GM19043 (cell line): ENCODE data around the gene MANEA.
"Not testable (repeated sequence)": the region's sequence is repeated elsewhere in the genome, so short reads cannot be mapped to it uniquely, and the experiment has no call there.

Experiments
- ATAC-seq: cut with Tn5 transposase; IDR thresholded peaks from one replicate; pipeline ENCODE4 v1.9.1; 2021; ENCODE audit warnings: low read depth; ENCODE audit not compliant: unreplicated experiment

MANEA gene

DNA sequence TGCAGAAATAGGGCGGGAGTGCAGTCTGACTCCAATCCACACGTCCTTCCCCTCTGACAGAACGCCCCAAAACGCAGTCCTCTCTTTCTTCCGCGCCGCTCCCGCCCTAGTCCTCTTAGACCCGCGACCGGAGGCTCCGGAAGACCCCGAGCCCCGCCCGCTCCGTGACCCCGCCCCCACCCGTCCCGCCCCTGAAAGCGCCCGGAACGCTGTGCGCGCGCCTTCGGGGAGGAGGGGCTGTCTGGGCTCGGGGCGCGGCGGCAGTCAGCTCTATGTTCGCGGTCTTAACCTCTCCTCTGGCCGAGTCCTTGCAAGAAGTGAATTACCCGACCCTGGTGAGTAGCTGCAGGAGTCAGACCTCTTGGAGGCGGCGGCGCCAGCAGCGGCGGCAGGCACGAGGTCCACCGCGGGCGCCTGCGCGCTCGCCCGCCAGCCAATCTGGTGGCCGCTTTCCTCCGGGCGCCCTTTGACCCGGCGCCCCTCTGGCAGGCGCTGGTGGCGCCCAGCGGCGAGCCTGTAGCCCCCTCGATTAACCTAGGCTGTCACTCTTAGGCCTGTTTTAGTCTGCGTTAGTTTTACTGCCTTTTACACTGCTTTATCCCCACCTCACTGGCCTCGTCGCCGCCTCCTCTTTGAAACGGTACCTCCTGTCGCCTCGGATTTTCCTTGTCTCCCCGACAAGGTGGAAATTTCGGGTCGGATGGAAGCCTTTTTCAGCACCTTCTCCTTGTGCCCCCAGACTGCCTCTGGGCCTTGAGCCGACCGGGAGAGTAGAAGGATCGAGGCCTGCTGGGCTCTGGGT, at the start of gene MANEA:
Gene MANEA, plus strand, starts transcription at position 232 of the 802 bp plus-strand sequence. CDS start 8,905 bp downstream, outside the sequence.
- ATAC-seq: peak; percentile 61

- no peak for ATAC-seq
Measured at GRCh38 chr6:95529762-95530161, 47.6 kb upstream of the MANEA start.

DNA sequence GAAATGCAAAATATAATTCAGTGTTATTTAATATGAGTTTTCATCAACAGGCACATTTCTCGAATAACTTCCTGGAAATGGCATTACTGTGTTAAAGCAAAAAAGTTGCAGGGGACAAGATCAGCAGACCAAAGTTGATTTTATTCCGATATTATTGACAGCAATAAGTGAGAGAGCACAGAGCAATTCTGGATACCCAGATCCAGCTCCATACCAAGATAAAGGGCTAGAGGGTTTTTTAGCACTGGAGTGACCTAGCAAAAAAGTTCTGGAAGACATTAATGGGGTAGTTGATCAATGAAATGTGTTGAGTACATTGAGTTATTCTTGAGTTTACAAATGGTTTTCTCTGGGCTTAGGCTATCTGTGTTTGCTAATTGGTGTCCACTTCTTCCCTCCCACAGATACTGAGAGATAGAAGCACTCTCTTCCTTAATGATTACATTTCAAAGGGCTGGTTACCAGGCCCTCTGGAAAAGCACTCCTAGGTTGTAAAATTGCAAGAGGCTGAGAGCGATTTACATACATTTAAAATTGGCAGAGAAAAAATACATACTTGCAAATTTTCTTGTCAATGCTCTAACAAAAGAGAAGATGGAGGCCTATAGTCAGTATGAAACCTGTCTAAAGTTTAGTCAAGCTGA, 47.0 kb upstream of the MANEA start:
- no peak for ATAC-seq

GRCh38 chr6:95543798-95544197, 33.5 kb upstream of the MANEA start:
- ATAC-seq: no peak

- ATAC-seq: no peak
Measured at GRCh38 chr6:95544517-95545225, 32.7 kb upstream of the MANEA start.

- ATAC-seq: no peak
Measured at GRCh38 chr6:95545226-95545625, 32.1 kb upstream of the MANEA start.

DNA sequence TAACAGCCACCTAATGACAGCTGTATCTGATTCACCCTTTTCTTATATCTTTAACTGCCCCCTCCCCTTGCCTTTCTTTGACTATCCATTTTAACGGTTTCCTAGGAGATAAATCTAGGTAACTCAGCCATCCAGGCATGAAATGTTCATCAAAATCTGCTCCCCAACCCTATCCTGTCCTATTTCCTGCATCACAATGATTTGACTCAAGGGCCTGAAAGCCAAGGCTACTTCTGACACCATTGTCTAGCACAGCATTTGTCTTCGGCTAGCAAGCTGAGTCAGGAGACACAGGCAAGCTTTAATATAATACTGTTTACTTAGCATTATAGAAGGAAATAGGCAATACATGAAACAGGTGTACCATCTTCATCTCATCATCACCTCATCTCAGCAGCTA, 31.6 kb upstream of the MANEA start:
- no peak for ATAC-seq

DNA sequence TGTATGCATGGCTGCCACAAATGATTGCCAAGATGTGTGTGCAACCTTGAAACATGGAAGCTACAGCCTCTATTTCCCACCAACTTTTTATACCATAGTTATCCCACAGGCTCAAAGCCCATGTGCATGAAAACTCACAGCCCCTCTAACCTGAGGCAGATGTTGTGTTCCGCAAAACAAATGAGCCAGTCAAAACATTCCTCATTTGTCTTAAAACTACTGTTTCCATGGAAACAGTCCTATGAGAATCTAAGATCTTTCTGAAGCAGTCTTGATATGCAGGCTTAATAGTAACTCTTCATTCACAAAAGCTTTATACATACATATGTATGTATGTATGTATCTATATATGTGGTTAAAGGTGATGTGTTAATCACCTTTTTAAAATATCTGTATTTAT, 31.2 kb upstream of the MANEA start:
- no peak for ATAC-seq

- no peak for ATAC-seq
Measured at GRCh38 chr6:95547043-95547442, 30.3 kb upstream of the MANEA start.

DNA sequence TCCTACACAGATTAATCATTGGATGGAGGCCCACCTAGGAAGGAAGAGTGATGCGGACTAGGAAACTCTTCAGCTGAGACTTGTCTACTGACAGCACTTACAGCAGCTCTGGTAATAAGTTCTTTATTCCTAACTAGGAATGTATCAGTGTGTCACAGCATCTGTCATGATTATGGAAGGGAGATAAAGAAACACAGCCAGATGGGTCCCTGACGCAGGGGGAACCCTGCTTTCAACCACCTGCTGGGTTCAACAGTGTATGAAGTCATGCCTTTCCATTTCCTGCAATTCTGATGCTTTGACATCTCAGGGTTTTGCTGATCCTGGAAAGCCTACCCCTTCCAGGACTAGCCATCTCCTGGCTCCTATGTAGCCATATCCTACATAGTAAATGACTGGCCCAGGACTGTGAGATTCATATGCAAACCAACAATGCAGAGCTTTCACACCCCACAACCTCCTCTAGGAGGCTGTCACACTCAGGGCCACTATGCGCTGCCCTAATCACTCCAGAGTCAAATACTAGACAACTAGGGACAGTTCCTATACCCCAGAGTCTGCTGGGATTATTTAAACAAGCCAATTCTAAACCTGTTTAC, 29.0 kb upstream of the MANEA start:
- no peak for ATAC-seq

GRCh38 chr6:95551678-95552324, 25.5 kb upstream of the MANEA start:
- no peak for ATAC-seq

DNA sequence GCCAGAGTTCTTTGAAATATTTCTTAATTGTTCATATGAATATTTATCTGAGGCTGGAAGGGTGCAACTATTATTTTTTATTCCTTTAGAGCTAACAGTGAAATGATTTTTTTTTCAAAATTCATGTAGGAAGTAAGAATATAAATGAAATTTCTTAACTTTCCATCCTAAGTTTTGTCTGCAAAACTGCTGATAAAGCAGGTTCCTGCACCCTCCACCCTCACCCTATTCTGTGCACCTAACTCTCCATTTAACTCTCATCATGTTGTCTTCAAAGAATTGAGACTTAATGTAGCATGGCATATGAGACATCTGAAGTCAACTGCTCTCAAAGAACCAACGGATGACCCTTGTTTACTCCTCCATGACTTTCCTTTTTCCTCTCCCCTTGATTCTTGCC, 23.5 kb upstream of the MANEA start:
- no peak for ATAC-seq

- not testable (repeated sequence) for ATAC-seq
Measured at GRCh38 chr6:95560956-95561355, 16.4 kb upstream of the MANEA start.

DNA sequence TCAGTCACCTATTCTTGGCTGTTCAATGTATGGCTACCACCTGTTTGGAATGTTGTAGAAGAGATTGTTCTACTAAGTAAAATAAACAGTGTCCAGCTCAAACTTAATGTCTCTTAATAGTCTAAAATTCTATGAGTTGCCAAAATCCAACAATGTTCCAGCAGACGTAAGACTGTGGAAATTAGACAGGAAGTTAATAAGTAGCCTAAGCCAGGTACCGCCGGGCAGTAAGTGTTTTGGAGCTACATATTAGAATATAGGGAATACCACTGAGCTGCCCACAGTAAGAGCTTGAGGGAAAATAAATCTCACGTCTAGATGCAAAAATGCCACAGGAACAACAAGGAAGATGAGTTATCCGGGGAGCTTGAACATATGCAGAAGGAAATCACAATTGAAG, 7.8 kb upstream of the MANEA start:
- no peak for ATAC-seq

- ATAC-seq: no peak
Measured at GRCh38 chr6:95572098-95572497, 5.2 kb upstream of the MANEA start.

DNA sequence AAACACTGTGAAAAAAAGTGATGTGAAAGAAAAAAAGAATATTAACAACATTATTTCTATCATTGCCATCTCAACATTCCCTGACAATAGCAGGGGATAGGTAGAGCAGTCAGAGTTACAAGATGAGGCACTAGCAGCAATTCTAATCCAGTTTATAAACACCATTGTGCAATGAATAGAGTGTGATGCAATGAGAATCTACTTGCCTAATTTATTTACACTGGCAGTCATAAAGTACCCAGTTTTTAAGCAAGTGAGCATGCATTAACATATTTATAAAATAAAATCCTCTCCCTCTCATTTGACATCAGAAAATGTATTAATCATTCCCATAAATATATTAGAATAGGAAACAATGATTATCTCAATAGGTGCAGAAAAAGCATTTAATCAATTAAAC, 2.5 kb upstream of the MANEA start:
- no peak for ATAC-seq

- peak; percentile 29 for ATAC-seq
Measured at GRCh38 chr6:95576218-95576997, 927 bp upstream of the MANEA start.

DNA sequence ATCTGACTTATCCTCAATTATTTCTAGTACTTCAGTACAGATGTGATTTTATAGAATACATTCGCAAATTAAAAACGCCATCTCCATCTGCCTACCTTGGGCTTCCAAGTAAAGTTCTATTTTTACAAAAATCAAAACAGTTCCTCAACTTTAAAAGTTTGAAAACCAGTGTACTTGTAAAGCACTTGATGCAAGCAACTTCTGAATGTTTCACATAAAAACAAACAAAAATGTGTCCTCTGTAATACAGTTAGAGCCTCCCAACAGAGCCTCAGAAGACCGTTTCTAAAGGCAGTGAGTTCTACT, 384 bp upstream of the MANEA start:
- ATAC-seq: no peak

GRCh38 chr6:95578106-95578410, 723 bp downstream of the MANEA start:
- peak; percentile 2 for ATAC-seq

DNA sequence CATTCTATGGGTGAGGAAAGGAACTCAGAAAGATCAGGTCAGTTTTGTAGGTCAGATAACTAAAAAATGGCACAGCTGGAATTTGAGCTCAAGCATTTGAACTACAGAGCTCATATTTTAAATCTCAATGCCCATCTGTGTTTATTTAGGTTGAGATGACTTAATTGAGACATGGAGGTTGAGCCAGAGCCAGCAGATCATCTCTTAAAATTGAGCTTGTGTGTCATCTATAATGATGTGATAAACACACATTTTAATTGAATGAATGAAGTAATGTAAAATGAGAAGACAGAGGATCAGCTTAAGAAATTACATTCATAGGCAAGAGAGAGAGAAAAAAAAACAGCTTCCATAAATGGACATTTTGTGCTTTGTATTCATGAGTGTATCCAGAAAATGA, 3.7 kb downstream of the MANEA start:
- no peak for ATAC-seq
